HG03378 (cell line): ENCODE results near the gene SPECC1.
"Not testable (repeated sequence)": the region's sequence is repeated elsewhere in the genome, so short reads cannot be mapped to it uniquely, and the experiment has no call there.

Source experiments
- ATAC-seq: cut with Tn5 transposase; IDR thresholded peaks from one replicate; pipeline ENCODE4 v1.9.1; 2021; ENCODE audit warnings: mild to moderate bottlenecking, moderate library complexity; ENCODE audit not compliant: unreplicated experiment

The SPECC1 gene

GRCh38 chr17:20203761-20204263, 194.7 kb downstream of the SPECC1 start:
- no peak for ATAC-seq

- no peak for ATAC-seq
Measured at GRCh38 chr17:20205609-20206008, 196.4 kb downstream of the SPECC1 start.

- no peak for ATAC-seq
Measured at GRCh38 chr17:20206068-20206467, 196.9 kb downstream of the SPECC1 start.

GRCh38 chr17:20206591-20206990, 197.4 kb downstream of the SPECC1 start:
- ATAC-seq: no peak

GRCh38 chr17:20207262-20207985, 198.3 kb downstream of the SPECC1 start:
- ATAC-seq: no peak

- no peak for ATAC-seq
Measured at GRCh38 chr17:20208717-20209116, 199.6 kb downstream of the SPECC1 start.

- ATAC-seq: no peak
Measured at GRCh38 chr17:20210180-20210579, 201.0 kb downstream of the SPECC1 start.

- ATAC-seq: no peak
Measured at GRCh38 chr17:20210614-20211013, 201.5 kb downstream of the SPECC1 start.

GRCh38 chr17:20211246-20211645, 202.1 kb downstream of the SPECC1 start:
- ATAC-seq: no peak

- no peak for ATAC-seq
Measured at GRCh38 chr17:20213449-20213848, 204.3 kb downstream of the SPECC1 start.

- no peak for ATAC-seq
Measured at GRCh38 chr17:20214794-20215193, 205.6 kb downstream of the SPECC1 start.

- no peak for ATAC-seq
Measured at GRCh38 chr17:20216154-20216815, 207.1 kb downstream of the SPECC1 start.

GRCh38 chr17:20216853-20217252, 207.7 kb downstream of the SPECC1 start:
- ATAC-seq: no peak

GRCh38 chr17:20217677-20218076, 208.5 kb downstream of the SPECC1 start:
- no peak for ATAC-seq

- no peak for ATAC-seq
Measured at GRCh38 chr17:20218272-20218671, 209.1 kb downstream of the SPECC1 start.

- ATAC-seq: no peak
Measured at GRCh38 chr17:20223808-20224328, 214.7 kb downstream of the SPECC1 start.

- ATAC-seq: no peak
Measured at GRCh38 chr17:20224379-20224778, 215.2 kb downstream of the SPECC1 start.

GRCh38 chr17:20225162-20226115, 216.3 kb downstream of the SPECC1 start:
- ATAC-seq: no peak

- no peak for ATAC-seq
Measured at GRCh38 chr17:20226814-20227482, 217.8 kb downstream of the SPECC1 start.

- ATAC-seq: not testable (repeated sequence)
Measured at GRCh38 chr17:20227720-20228370, 218.7 kb downstream of the SPECC1 start.
